Effector memory CD8-positive, alpha-beta T cell (primary cell): ENCODE measurements around the gene TARM1.

Experiments
- ATAC-seq: fragments of 150-1000 bp; cut with Tn5 transposase; replicated peaks from 2 replicates; pipeline ENCODE4 v1.10.0; 2021; ENCODE audit warnings: mild to moderate bottlenecking, moderate library complexity
- DNase-seq, 3 experiments: peaks; one replicate each; pipeline ENCODE4 v3.0.0; 2021
- H3K27ac Mint-ChIP-seq, 2 donors: one replicate each; pipeline ENCODE4 v1.8.0; 2022; ENCODE audit warnings: mild to moderate bottlenecking in 2 of 2, mixed read lengths in 2 of 2, moderate library complexity in 2 of 2
- H3K27me3 Mint-ChIP-seq, 2 donors: one replicate each; pipeline ENCODE4 v1.8.0; 2022; ENCODE audit warnings: mixed read lengths in 2 of 2
- H3K36me3 Mint-ChIP-seq: one replicate; pipeline ENCODE4 v1.8.0; 2022; ENCODE audit warnings: mild to moderate bottlenecking, moderate library complexity, mixed read lengths; ENCODE audit not compliant: insufficient read depth
- H3K4me1 Mint-ChIP-seq, 2 donors: one replicate each; pipeline ENCODE4 v1.8.0; 2022; ENCODE audit warnings: low read depth in 2 of 2, mixed read lengths in 2 of 2
- H3K4me3 Mint-ChIP-seq, 2 donors: one replicate each; pipeline ENCODE4 v1.8.0; 2022; ENCODE audit warnings: mild to moderate bottlenecking in 2 of 2, mixed read lengths in 2 of 2, moderate library complexity in 2 of 2
- H3K9me3 Mint-ChIP-seq, 2 donors: one replicate each; pipeline ENCODE4 v1.8.0; 2022; ENCODE audit warnings: mixed read lengths in 2 of 2
- total RNA-seq, 9 experiments: gene quantifications; one replicate each; lab custom pipeline; 2026; lab: John Stamatoyannopoulos, UW

TARM1 gene
- 0 reads per million in 9 experiments for total RNA-seq

GRCh38 chr19:54081032-54081431 is at the start of gene TARM1:
TSS of gene TARM1 (minus strand) at chr19:54081365. CDS start at chr19:54081340, 25 bp downstream.
- Mint-ChIP-seq H3K36me3 (peaks cover 4% of the 10 kb centered on the region), H3K4me3 (no peak within 1 kb of the TSS), H3K9me3 (no peaks in the 10 kb centered on the region), H3K27ac (no peak within 1 kb of the TSS), H3K4me1 (no peaks in the 10 kb centered on the region), H3K27me3 (peaks cover 11 to 12% of the 10 kb centered on the region in 2 donors)
- no peak for DNase-seq
- ATAC-seq, result no peak

- H3K4me3 Mint-ChIP-seq, result no peak overlapping the region
- H3K27ac Mint-ChIP-seq, result no peak overlapping the region
- H3K4me1 Mint-ChIP-seq, result peaks cover 5% of the 10 kb centered on the region in 2 donors
Observed at GRCh38 chr19:54129617-54129996, 48.4 kb upstream of the TARM1 start.

GRCh38 chr19:54128796-54129616 is 47.8 kb upstream of the TARM1 start:
- Mint-ChIP-seq H3K4me1 (no peaks in the 10 kb centered on the region), H3K36me3 (peaks cover 38% of the 10 kb centered on the region), H3K4me3 (no peak overlapping the region), H3K9me3 (no peaks in the 10 kb centered on the region), H3K27ac (no peak overlapping the region), H3K27me3 (no peaks in the 10 kb centered on the region)
- DNase-seq, result no peak
- no peak for ATAC-seq

More at GRCh38 chr19:54129617-54129996, 48.4 kb upstream of the TARM1 start:
- Mint-ChIP-seq H3K36me3 (peaks cover 32% of the 10 kb centered on the region), H3K9me3 (no peaks in the 10 kb centered on the region), H3K27me3 (no peaks in the 10 kb centered on the region)
- DNase-seq (no peak), ATAC-seq (no peak)

- no peak overlapping the region for H3K4me3 Mint-ChIP-seq
- H3K27ac Mint-ChIP-seq, result no peak overlapping the region
- ATAC-seq (no peak), DNase-seq (no peak)
- no peaks in the 10 kb centered on the region for H3K4me1 Mint-ChIP-seq
- peaks cover 40% of the 10 kb centered on the region for H3K36me3 Mint-ChIP-seq
- H3K27me3 Mint-ChIP-seq, result no peaks in the 10 kb centered on the region
- no peaks in the 10 kb centered on the region for H3K9me3 Mint-ChIP-seq
Observed at GRCh38 chr19:54128441-54128725, 47.2 kb upstream of the TARM1 start.

GRCh38 chr19:54127688-54128440 is 46.7 kb upstream of the TARM1 start:
- H3K9me3 Mint-ChIP-seq, result no peaks in the 10 kb centered on the region
- H3K36me3 Mint-ChIP-seq, result peaks cover 41% of the 10 kb centered on the region
- ATAC-seq, result no peak
- no peaks in the 10 kb centered on the region for H3K27me3 Mint-ChIP-seq
- H3K4me1 Mint-ChIP-seq, result no peaks in the 10 kb centered on the region
- no peak overlapping the region for H3K27ac Mint-ChIP-seq
- no peak for DNase-seq
- no peak overlapping the region for H3K4me3 Mint-ChIP-seq

GRCh38 chr19:54125713-54126112 is 44.5 kb upstream of the TARM1 start:
- H3K9me3 Mint-ChIP-seq, result no peaks in the 10 kb centered on the region
- DNase-seq (no peak), ATAC-seq (no peak)
- H3K36me3 Mint-ChIP-seq, result peaks cover 48% of the 10 kb centered on the region
- H3K4me1 Mint-ChIP-seq, result no peaks in the 10 kb centered on the region
- no peaks in the 10 kb centered on the region for H3K27me3 Mint-ChIP-seq
- no peak overlapping the region for H3K4me3 Mint-ChIP-seq
- H3K27ac Mint-ChIP-seq, result peak overlapping the region in 1 of 2 donors; percentile 72

GRCh38 chr19:54124393-54124792 is 43.2 kb upstream of the TARM1 start:
- Mint-ChIP-seq H3K4me3 (no peak overlapping the region), H3K4me1 (no peaks in the 10 kb centered on the region), H3K27me3 (no peaks in the 10 kb centered on the region), H3K9me3 (no peaks in the 10 kb centered on the region), H3K36me3 (peaks cover 62% of the 10 kb centered on the region), H3K27ac (no peak overlapping the region)
- ATAC-seq (no peak), DNase-seq (no peak)

GRCh38 chr19:54123682-54124081 is 42.5 kb upstream of the TARM1 start:
- Mint-ChIP-seq H3K27me3 (no peaks in the 10 kb centered on the region), H3K27ac (no peak overlapping the region), H3K4me1 (no peaks in the 10 kb centered on the region), H3K4me3 (no peak overlapping the region), H3K36me3 (peaks cover 62% of the 10 kb centered on the region), H3K9me3 (no peaks in the 10 kb centered on the region)
- DNase-seq (no peak), ATAC-seq (no peak)

GRCh38 chr19:54121259-54121658 is 40.1 kb upstream of the TARM1 start:
- H3K4me3 Mint-ChIP-seq, result no peak overlapping the region
- H3K36me3 Mint-ChIP-seq, result peaks cover 62% of the 10 kb centered on the region
- ATAC-seq (no peak), DNase-seq (no peak)
- peaks cover 7 to 11% of the 10 kb centered on the region in 2 donors for H3K4me1 Mint-ChIP-seq
- no peaks in the 10 kb centered on the region for H3K27me3 Mint-ChIP-seq
- no peaks in the 10 kb centered on the region for H3K9me3 Mint-ChIP-seq
- H3K27ac Mint-ChIP-seq, result no peak overlapping the region

GRCh38 chr19:54115109-54116063 is 34.2 kb upstream of the TARM1 start, which contains the start of the genes PRPF31 and TFPT:
TSS of gene PRPF31 (plus strand) at chr19:54115754. CDS start at chr19:54118279, 2,525 bp downstream.
TSS of gene TFPT (minus strand) at chr19:54115657. CDS start at chr19:54115269, 388 bp downstream.
- H3K36me3 Mint-ChIP-seq, result peaks cover 57% of the 10 kb centered on the region
- H3K4me3 Mint-ChIP-seq, result peak within 1 kb of the TSS; percentile 84 to 88
- ATAC-seq, result peak; percentile 87
- H3K4me1 Mint-ChIP-seq, result peaks cover 29 to 38% of the 10 kb centered on the region in 2 donors
- no peaks in the 10 kb centered on the region for H3K9me3 Mint-ChIP-seq
- H3K27ac Mint-ChIP-seq, result peak within 1 kb of the TSS; percentile 84 to 94
- peak; percentile 93 to 97 (median 97) for DNase-seq
- H3K27me3 Mint-ChIP-seq, result no peaks in the 10 kb centered on the region

GRCh38 chr19:54114340-54115108 is 33.4 kb upstream of the TARM1 start:
- Mint-ChIP-seq H3K27me3 (no peaks in the 10 kb centered on the region), H3K36me3 (peaks cover 55% of the 10 kb centered on the region), H3K27ac (peak overlapping the region; percentile 84 to 94), H3K4me3 (peak overlapping the region; percentile 84 to 88), H3K4me1 (peaks cover 29 to 41% of the 10 kb centered on the region in 2 donors), H3K9me3 (no peaks in the 10 kb centered on the region)
- DNase-seq (peak in 2 of 3 experiments; percentile 35 to 46), ATAC-seq (peak; percentile 39)

GRCh38 chr19:54109651-54110050 is 28.5 kb upstream of the TARM1 start:
- no peaks in the 10 kb centered on the region for H3K9me3 Mint-ChIP-seq
- H3K36me3 Mint-ChIP-seq, result peaks cover 60% of the 10 kb centered on the region
- ATAC-seq, result no peak
- H3K27ac Mint-ChIP-seq, result no peak overlapping the region
- H3K27me3 Mint-ChIP-seq, result no peaks in the 10 kb centered on the region
- H3K4me1 Mint-ChIP-seq, result peaks cover 15 to 34% of the 10 kb centered on the region in 2 donors
- H3K4me3 Mint-ChIP-seq, result no peak overlapping the region
- no peak for DNase-seq
